ENCODE data around the gene JAKMIP2.

DNA sequence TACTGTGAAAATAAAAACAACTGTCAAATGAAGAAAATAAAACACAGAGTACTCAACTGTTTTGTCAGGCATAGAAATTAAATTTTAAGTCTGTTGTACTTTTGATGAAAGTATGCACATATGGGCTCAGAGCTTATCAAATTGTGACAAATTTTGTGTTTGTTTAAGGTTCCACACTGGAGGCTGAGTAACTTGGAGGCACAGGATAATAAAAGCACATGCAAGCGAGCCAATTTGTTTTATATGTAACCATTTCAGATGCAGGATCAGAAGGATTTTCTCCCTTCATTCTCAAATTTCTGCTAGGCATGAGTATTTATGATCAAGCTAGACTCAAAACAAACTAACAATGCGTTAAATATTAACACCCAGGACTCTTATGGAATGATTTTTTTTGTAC, 87.8 kb downstream of the JAKMIP2 start:
- TF ChIP-seq POLR2AphosphoS5 (IDR thresholded peaks at IDR 0.05), result no peak
- TF ChIP-seq, protein P1, sequence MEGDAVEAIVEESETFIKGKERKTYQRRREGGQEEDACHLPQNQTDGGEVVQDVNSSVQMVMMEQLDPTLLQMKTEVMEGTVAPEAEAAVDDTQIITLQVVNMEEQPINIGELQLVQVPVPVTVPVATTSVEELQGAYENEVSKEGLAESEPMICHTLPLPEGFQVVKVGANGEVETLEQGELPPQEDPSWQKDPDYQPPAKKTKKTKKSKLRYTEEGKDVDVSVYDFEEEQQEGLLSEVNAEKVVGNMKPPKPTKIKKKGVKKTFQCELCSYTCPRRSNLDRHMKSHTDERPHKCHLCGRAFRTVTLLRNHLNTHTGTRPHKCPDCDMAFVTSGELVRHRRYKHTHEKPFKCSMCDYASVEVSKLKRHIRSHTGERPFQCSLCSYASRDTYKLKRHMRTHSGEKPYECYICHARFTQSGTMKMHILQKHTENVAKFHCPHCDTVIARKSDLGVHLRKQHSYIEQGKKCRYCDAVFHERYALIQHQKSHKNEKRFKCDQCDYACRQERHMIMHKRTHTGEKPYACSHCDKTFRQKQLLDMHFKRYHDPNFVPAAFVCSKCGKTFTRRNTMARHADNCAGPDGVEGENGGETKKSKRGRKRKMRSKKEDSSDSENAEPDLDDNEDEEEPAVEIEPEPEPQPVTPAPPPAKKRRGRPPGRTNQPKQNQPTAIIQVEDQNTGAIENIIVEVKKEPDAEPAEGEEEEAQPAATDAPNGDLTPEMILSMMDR (IDR thresholded peaks at IDR 0.05 in 8 of 11, conservative IDR thresholded peaks at IDR 0.05 in 3 of 11), result no peak

Data from spleen (tissue), 7 donors.